Activated naive CD4-positive, alpha-beta T cell treated with anti-CD3 and anti-CD28 coated beads, Interleukin-2, amount 50 U/mL, for 24 hours (primary cell): Measurements from ENCODE around the gene STARD3NL.
"Not testable (repeated sequence)": the region's sequence is repeated elsewhere in the genome, so short reads cannot be mapped to it uniquely, and the experiment has no call there.

Experiments used
- H3K27ac Mint-ChIP-seq: one replicate; pipeline ENCODE4 v1.8.0; 2021; ENCODE audit warnings: mild to moderate bottlenecking, mixed read lengths
- H3K27me3 Mint-ChIP-seq: one replicate; pipeline ENCODE4 v1.8.0; 2021; ENCODE audit warnings: mixed read lengths
- H3K36me3 Mint-ChIP-seq: one replicate; pipeline ENCODE4 v1.8.0; 2021; ENCODE audit warnings: mixed read lengths
- H3K4me1 Mint-ChIP-seq: one replicate; pipeline ENCODE4 v1.8.0; 2021; ENCODE audit warnings: mixed read lengths
- H3K4me3 Mint-ChIP-seq: one replicate; pipeline ENCODE4 v1.8.0; 2021; ENCODE audit warnings: mild to moderate bottlenecking, mixed read lengths
- H3K9me3 Mint-ChIP-seq: one replicate; pipeline ENCODE4 v1.8.0; 2021; ENCODE audit warnings: mixed read lengths

The STARD3NL gene

GRCh38 chr7:38175547-38175946, 2.5 kb upstream of the STARD3NL start:
- not testable (repeated sequence) for H3K36me3 Mint-ChIP-seq, H3K27me3 Mint-ChIP-seq, H3K27ac Mint-ChIP-seq, H3K4me3 Mint-ChIP-seq, H3K9me3 Mint-ChIP-seq
- H3K4me1 Mint-ChIP-seq = peaks cover 41% of the 10 kb centered on the region

GRCh38 chr7:38177621-38178003, 433 bp upstream of the STARD3NL start:
- Mint-ChIP-seq H3K4me1 (peaks cover 43% of the 10 kb centered on the region), H3K36me3 (no peaks in the 10 kb centered on the region), H3K27me3 (peaks cover 2% of the 10 kb centered on the region), H3K4me3 (peak overlapping the region; percentile 99), H3K9me3 (peaks cover 1% of the 10 kb centered on the region), H3K27ac (peak overlapping the region; percentile 97)

DNA sequence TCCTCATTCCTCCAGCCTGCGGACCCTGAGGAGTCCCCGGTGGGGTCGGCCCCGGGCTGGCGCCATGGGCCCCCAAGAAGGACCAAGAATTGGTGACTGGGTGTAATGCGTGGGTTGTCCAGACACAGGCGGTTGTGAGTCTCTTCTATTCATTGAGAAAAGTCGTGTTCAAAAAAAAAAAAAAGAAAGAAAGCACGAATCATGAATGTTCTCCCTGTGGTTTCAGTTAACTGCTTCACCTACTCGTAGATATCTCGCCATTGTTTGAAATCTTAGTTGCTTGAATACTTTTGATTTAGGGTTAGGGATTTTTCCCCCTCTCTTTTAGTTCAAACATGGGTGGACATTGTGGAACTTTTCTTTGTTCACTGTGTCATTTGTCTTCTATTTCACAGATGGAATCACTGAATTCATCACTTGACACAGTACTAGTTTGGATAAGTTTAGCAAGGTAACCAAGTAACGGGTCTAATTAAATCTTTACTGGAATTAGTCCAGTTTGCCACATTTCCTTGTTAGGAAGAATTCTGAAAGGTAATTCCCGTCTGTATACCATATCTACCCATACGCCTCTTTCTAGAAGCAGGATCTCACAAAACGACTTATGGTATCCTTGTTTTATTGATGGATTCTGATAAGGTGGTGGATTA, 775 bp downstream of the STARD3NL start:
- Mint-ChIP-seq H3K36me3 (peaks cover 2% of the 10 kb centered on the region), H3K27ac (peak overlapping the region; percentile 85), H3K4me1 (peaks cover 47% of the 10 kb centered on the region), H3K4me3 (peak overlapping the region; percentile 99), H3K9me3 (peaks cover under 1% of the 10 kb centered on the region), H3K27me3 (peaks cover 1% of the 10 kb centered on the region)

DNA sequence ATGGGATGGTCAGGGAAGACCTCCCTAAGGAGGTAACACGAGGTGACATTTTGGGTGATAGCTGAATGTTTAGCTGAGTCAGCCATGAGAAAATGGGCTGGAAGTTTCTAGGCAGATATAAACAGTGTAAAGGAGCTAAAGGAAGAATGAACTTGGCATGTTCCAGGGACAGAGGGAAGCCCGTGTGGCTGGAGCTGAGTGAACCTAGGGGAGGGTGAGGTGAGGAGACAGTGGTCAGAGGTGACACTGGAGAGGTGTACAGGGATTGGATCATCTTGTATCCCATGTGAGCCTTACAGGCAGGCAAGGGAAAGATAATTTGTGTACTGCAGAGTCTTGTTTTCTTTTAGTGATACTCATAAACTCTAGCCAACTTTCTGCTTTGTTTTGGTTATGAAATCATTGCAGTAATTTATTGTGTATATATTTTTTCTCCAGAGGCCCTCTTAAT, 1.8 kb downstream of the STARD3NL start:
- Mint-ChIP-seq H3K27me3 (no peaks in the 10 kb centered on the region), H3K36me3 (peaks cover 7% of the 10 kb centered on the region), H3K4me1 (peaks cover 53% of the 10 kb centered on the region), H3K27ac (peak overlapping the region; percentile 25), H3K9me3 (peaks cover 4% of the 10 kb centered on the region), H3K4me3 (peak overlapping the region; percentile 99)

GRCh38 chr7:38181111-38181510, 3.1 kb downstream of the STARD3NL start:
- no peak overlapping the region for H3K4me3 Mint-ChIP-seq
- peaks cover 10% of the 10 kb centered on the region for H3K36me3 Mint-ChIP-seq
- H3K27ac Mint-ChIP-seq = no peak overlapping the region
- H3K9me3 Mint-ChIP-seq = peaks cover 4% of the 10 kb centered on the region
- H3K4me1 Mint-ChIP-seq = peaks cover 64% of the 10 kb centered on the region
- H3K27me3 Mint-ChIP-seq = no peaks in the 10 kb centered on the region

- Mint-ChIP-seq H3K27ac (no peak overlapping the region), H3K4me1 (peaks cover 67% of the 10 kb centered on the region), H3K9me3 (peaks cover 4% of the 10 kb centered on the region), H3K27me3 (no peaks in the 10 kb centered on the region), H3K4me3 (no peak overlapping the region), H3K36me3 (peaks cover 12% of the 10 kb centered on the region)
These were observed 4.4 kb downstream of the STARD3NL start for GRCh38 chr7:38182450-38182849.

GRCh38 chr7:38185395-38186307, 7.6 kb downstream of the STARD3NL start:
- Mint-ChIP-seq H3K4me3 (no peak overlapping the region), H3K27me3 (no peaks in the 10 kb centered on the region), H3K4me1 (peaks cover 68% of the 10 kb centered on the region), H3K9me3 (peaks cover 4% of the 10 kb centered on the region), H3K27ac (no peak overlapping the region), H3K36me3 (peaks cover 15% of the 10 kb centered on the region)

GRCh38 chr7:38186593-38187314, 8.7 kb downstream of the STARD3NL start:
- H3K9me3 Mint-ChIP-seq = peaks cover 7% of the 10 kb centered on the region
- no peak overlapping the region for H3K27ac Mint-ChIP-seq
- peaks cover 18% of the 10 kb centered on the region for H3K36me3 Mint-ChIP-seq
- peaks cover 75% of the 10 kb centered on the region for H3K4me1 Mint-ChIP-seq
- no peaks in the 10 kb centered on the region for H3K27me3 Mint-ChIP-seq
- H3K4me3 Mint-ChIP-seq = no peak overlapping the region

DNA sequence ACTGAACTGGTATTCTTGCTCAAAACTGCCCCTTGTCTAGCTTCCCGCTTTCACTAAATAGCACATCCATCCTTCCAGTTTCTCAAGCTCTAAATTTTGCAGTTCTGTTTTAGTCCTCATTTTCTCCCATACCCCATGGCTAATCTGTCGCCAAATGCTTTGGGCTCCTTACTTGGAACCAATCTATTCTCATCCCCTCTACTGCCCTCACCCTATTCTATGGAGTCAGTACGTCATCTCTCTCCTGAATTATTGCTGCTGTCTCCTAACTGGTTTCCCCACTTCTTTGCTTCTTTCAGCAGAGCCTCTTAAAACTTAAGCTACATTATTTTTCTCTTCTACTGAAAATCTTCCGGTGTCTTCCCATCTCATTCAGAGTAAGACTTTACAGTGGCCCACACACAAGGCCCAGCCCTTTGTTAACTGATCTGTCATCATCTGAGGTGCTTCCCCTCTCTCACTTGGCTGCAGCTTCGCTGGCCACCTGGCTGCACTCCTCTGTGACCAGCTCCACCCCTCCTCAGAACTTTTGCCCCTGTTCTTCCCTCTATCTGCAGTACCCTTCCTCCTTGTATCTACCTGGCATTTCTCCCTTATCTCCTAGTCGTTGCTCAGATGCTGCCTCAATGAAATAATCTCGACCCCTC, 9.9 kb downstream of the STARD3NL start:
- H3K4me1 Mint-ChIP-seq = peaks cover 77% of the 10 kb centered on the region
- H3K27ac Mint-ChIP-seq = no peak overlapping the region
- H3K36me3 Mint-ChIP-seq = peaks cover 22% of the 10 kb centered on the region
- H3K27me3 Mint-ChIP-seq = no peaks in the 10 kb centered on the region
- H3K4me3 Mint-ChIP-seq = no peak overlapping the region
- H3K9me3 Mint-ChIP-seq = peaks cover 11% of the 10 kb centered on the region

GRCh38 chr7:38189231-38189938, 11.3 kb downstream of the STARD3NL start:
- Mint-ChIP-seq H3K36me3 (peaks cover 16% of the 10 kb centered on the region), H3K9me3 (peaks cover 6% of the 10 kb centered on the region), H3K27me3 (no peaks in the 10 kb centered on the region), H3K27ac (no peak overlapping the region), H3K4me1 (peaks cover 76% of the 10 kb centered on the region), H3K4me3 (no peak overlapping the region)

DNA sequence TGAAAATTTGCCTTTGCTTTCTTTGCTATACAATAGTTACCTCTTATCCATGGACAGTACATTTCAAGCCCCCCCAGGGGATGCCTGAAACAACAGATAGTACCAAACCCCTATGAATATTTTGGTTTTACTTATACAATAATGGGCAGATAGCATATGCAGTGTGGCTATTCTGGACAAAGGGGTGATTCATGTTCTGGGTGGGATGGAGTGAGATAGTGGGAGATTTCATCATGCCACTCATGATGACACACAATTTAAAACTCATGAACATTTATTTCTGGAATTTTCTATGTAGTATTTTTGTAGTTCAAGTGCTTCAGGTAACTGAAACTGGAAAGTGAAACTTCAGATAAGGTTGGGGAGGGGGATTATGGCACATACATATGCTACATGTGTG, 12.0 kb downstream of the STARD3NL start:
- Mint-ChIP-seq H3K4me1 (peaks cover 75% of the 10 kb centered on the region), H3K27ac (peak overlapping the region; percentile 56), H3K9me3 (peaks cover 6% of the 10 kb centered on the region), H3K27me3 (no peaks in the 10 kb centered on the region), H3K36me3 (peaks cover 16% of the 10 kb centered on the region), H3K4me3 (no peak overlapping the region)

GRCh38 chr7:38191791-38192190, 13.7 kb downstream of the STARD3NL start:
- Mint-ChIP-seq H3K27ac (no peak overlapping the region), H3K9me3 (peaks cover 6% of the 10 kb centered on the region), H3K36me3 (peaks cover 10% of the 10 kb centered on the region), H3K4me1 (peaks cover 70% of the 10 kb centered on the region), H3K27me3 (no peaks in the 10 kb centered on the region), H3K4me3 (peak overlapping the region; percentile 27)

- Mint-ChIP-seq H3K9me3 (peaks cover 6% of the 10 kb centered on the region), H3K4me3 (peak overlapping the region; percentile 27), H3K4me1 (peaks cover 71% of the 10 kb centered on the region), H3K36me3 (peaks cover 10% of the 10 kb centered on the region), H3K27ac (no peak overlapping the region), H3K27me3 (no peaks in the 10 kb centered on the region)
These were observed 14.3 kb downstream of the STARD3NL start for GRCh38 chr7:38192327-38192726.

DNA sequence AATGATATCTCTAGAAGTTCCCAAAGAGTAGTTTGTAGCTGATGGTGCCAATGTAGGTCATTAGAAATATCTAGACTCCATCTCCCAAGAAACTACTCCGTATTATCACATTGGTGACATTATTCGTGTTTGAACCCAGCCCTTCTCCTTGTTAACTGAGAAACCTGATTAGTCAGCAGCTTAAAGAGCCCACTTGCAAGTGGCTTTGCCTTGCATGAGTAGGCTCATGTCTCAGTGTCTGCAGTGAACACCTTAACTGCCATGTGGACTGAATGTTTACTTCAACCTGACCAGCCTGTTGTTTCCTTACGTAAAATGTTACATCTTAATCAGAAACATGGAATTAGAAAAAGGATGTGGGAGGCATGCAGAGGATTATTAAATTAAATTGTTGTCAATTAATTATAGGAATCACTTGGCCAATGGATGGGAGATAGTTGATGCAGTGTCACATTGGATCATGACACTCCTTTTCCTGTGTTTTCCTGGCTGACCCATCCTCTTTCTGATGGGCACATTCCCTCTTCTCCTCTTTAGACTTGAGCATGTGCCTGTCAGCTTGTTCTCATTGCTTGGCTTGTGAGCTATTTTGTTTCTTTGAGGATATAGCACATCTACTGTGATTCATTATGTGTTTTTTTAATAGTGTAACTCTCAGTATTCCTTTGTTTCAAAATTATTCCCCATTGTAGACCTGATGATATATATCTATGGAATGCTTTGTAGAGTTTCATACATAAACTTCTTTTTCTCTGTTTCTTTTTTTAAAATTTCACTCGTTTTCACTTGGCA, 18.0 kb downstream of the STARD3NL start:
- H3K4me3 Mint-ChIP-seq = no peak overlapping the region
- H3K36me3 Mint-ChIP-seq = peaks cover 8% of the 10 kb centered on the region
- H3K27ac Mint-ChIP-seq = peak overlapping the region; percentile 30
- H3K27me3 Mint-ChIP-seq = no peaks in the 10 kb centered on the region
- H3K4me1 Mint-ChIP-seq = peaks cover 49% of the 10 kb centered on the region
- H3K9me3 Mint-ChIP-seq = peaks cover 6% of the 10 kb centered on the region
